Stimulated activated memory B cell treated with anti-CD40 and anti-IgM and Interleukin-4, amounts not matched to agents 10 μg/mL and 1 μg/mL and 100 μg/mL, for 72 hours (primary cell): ENCODE data around the gene PRR30.

Experiments
- ATAC-seq: fragments of 150-1000 bp; cut with Tn5 transposase; 2 replicates; pipeline ENCODE4 v1.10.0; 2021
- H3K27ac Mint-ChIP-seq: one replicate; pipeline ENCODE4 v1.8.0; 2022; ENCODE audit warnings: mild to moderate bottlenecking, mixed read lengths
- H3K27me3 Mint-ChIP-seq: one replicate; pipeline ENCODE4 v1.8.0; 2022; ENCODE audit warnings: mixed read lengths
- H3K36me3 Mint-ChIP-seq: one replicate; pipeline ENCODE4 v1.8.0; 2022; ENCODE audit warnings: mixed read lengths
- H3K4me1 Mint-ChIP-seq: one replicate; pipeline ENCODE4 v1.8.0; 2022; ENCODE audit warnings: mixed read lengths
- H3K4me3 Mint-ChIP-seq: one replicate; pipeline ENCODE4 v1.8.0; 2022; ENCODE audit warnings: mild to moderate bottlenecking, moderate library complexity, mixed read lengths
- H3K9me3 Mint-ChIP-seq: one replicate; pipeline ENCODE4 v1.8.0; 2022; ENCODE audit warnings: mixed read lengths

The PRR30 gene

DNA sequence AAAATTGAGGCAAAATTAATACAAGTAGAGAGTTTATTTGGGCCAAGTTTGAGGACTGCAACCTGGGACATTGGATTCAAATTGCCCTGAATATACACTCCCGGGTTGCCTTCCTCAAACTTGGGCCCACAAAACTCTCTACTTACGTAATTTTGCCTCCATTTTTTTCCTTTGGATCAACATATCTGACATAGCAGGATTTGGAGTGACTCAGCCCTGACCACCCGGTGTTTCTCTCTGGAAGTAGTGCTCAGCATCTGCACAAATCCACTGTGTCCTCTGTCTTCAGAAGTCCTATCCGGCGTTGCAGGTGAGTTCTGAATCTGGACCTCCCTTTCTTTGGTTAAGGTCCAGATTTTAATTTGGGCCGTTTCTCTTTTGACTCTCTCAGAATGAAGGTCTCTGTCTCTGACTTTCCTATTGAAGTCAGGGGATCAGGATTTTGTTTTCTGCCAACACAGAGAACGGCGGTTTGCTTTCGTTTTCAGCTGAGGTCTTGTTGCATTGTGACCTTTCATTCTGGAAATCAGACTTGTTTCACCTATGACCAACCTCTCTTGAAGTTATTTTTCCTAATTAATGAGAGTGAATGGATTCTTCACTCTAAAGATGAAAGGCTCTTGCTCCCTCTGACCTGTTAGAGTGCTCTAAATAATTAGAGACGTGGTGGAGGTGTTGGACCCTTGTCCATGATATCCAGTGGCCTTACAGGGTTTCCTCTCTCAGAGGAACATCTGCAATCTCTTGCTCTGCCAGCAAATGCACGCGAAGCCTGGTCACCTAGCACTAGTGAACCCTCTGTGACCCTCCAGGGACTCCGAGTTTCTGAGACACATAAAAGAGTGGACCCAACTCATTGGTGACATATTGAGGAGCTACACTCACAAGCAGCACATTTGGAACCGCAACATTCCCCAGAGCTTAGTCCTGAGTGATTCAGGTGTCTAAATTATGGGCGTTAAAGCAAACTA lies 23.2 kb upstream of the PRR30 start:
- no peaks in the 10 kb centered on the region for H3K9me3 Mint-ChIP-seq

DNA sequence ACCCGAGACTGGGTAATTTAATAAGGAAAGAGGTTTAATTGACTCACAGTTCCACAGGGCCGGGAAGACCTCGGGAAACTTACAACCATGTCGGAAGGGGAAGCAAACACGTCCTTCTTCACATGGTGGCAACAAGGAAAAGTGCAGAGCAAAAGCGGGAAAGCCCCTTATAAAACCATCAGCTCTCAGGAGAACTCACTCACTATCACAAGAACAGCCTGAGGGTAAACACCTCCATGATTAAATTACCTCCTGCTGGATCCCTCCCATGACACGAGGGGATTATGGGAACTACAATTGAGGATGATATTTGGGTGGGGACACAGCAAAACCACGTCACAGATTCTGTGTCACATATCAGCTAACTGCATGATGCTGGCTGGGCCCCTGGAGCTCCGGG lies 21.0 kb upstream of the PRR30 start:
- H3K36me3 Mint-ChIP-seq: no peaks in the 10 kb centered on the region
- H3K9me3 Mint-ChIP-seq: no peaks in the 10 kb centered on the region
- H3K4me1 Mint-ChIP-seq: peaks cover 11% of the 10 kb centered on the region
- H3K27me3 Mint-ChIP-seq: peaks cover 7% of the 10 kb centered on the region
- H3K4me3 Mint-ChIP-seq: no peak overlapping the region
- ATAC-seq: no peak
- H3K27ac Mint-ChIP-seq: no peak overlapping the region

More for the DNA sequence above, 23.2 kb upstream of the PRR30 start:
- H3K4me3 Mint-ChIP-seq: no peak overlapping the region
- peaks cover 16% of the 10 kb centered on the region for H3K4me1 Mint-ChIP-seq
- H3K36me3 Mint-ChIP-seq: no peaks in the 10 kb centered on the region
- no peak overlapping the region for H3K27ac Mint-ChIP-seq
- H3K27me3 Mint-ChIP-seq: no peaks in the 10 kb centered on the region
- no peak for ATAC-seq

DNA sequence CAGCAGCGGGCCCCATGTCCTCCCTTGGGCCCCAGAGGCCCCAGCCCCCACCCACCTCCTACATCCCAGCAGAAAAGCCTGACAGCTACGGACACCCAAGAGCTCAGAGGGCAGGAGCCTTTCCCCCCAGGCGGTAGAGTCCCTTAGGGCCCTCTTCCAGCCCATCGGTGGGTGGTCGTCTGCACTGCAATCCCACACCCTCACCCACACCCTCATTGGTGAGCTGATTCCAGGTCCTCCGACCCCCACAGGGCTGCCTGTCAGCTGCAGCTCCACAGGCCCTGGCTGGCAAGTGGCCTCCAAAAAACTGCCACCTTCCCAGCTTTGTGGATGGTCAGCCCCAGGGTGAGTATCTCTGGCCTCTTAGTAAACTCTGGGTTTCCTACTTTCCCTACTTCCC lies 20.1 kb upstream of the PRR30 start:
- H3K4me3 Mint-ChIP-seq: no peak overlapping the region
- no peaks in the 10 kb centered on the region for H3K36me3 Mint-ChIP-seq
- H3K27ac Mint-ChIP-seq: no peak overlapping the region
- peaks cover 16% of the 10 kb centered on the region for H3K27me3 Mint-ChIP-seq
- H3K4me1 Mint-ChIP-seq: peaks cover 2% of the 10 kb centered on the region
- no peak for ATAC-seq
- no peaks in the 10 kb centered on the region for H3K9me3 Mint-ChIP-seq

DNA sequence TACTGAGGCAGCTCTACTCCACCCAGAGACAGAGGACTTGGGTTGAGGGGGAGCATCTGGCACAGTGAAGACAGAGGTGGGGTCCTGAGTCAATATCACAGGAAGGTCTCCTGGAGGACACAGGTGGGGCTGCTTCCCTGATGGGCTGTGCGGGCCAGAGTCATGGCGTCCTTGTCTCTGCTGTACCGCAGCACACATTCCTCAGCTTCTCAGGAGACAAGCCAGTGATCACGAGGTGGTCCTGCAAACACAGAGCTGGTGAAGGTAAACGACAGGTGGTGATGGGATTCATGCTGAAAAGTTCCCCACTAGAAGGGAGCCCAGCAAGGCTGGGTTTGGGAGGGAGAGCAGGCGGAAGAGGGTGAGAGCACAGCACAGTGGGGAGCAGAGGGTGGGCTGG lies 19.3 kb upstream of the PRR30 start:
- no peaks in the 10 kb centered on the region for H3K9me3 Mint-ChIP-seq
- no peak overlapping the region for H3K27ac Mint-ChIP-seq
- H3K4me1 Mint-ChIP-seq: peaks cover 2% of the 10 kb centered on the region
- H3K27me3 Mint-ChIP-seq: peaks cover 24% of the 10 kb centered on the region
- no peak for ATAC-seq
- no peaks in the 10 kb centered on the region for H3K36me3 Mint-ChIP-seq
- H3K4me3 Mint-ChIP-seq: no peak overlapping the region

DNA sequence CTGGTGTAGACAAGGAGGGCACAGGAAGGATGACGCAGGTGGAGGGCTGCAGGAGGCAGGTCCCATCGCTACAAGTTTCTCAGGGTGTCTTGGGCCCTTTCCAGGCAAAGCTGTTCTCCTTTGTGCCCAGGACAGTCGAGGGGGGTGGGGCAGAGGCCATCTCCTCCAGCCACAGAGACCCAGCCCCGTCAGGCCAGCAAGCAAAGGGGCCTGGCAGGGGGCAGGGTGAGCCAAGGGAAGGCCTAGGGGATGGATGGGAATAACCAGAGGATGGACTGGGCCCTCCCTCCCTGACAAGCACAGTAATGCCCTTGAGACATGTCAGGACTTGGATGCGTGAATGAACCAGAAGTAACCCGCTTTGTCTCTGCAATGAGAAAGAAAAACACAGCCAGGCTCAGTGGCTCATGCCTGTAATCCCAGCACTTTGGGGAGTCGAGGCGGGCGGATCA lies 15.9 kb upstream of the PRR30 start:
- Mint-ChIP-seq H3K9me3 (no peaks in the 10 kb centered on the region), H3K4me3 (no peak overlapping the region), H3K36me3 (no peaks in the 10 kb centered on the region), H3K4me1 (peaks cover 6% of the 10 kb centered on the region), H3K27ac (no peak overlapping the region), H3K27me3 (peaks cover 29% of the 10 kb centered on the region)
- no peak for ATAC-seq

DNA sequence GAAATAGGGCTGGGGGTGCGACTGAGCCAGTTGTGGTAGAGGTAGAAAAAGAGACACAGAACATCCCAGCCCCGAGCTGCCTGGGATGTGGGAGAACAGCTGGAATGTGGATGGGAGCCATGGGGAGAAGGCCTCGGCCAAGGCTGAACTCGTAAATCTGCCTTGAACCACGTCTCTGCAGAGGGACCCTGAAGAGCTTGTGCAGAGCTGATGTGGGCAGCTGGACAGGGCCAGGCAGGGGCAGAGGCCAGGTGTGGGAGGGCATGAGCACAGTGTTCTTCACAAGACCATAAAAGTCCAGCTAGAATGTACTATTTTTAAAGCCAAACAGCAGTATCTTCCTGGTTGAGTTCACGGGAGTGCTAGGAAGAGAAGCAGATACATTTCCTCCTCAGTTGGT lies 15.3 kb upstream of the PRR30 start:
- H3K9me3 Mint-ChIP-seq: no peaks in the 10 kb centered on the region
- peaks cover 6% of the 10 kb centered on the region for H3K4me1 Mint-ChIP-seq
- peaks cover 29% of the 10 kb centered on the region for H3K27me3 Mint-ChIP-seq
- H3K27ac Mint-ChIP-seq: no peak overlapping the region
- H3K4me3 Mint-ChIP-seq: no peak overlapping the region
- ATAC-seq: no peak
- H3K36me3 Mint-ChIP-seq: no peaks in the 10 kb centered on the region

DNA sequence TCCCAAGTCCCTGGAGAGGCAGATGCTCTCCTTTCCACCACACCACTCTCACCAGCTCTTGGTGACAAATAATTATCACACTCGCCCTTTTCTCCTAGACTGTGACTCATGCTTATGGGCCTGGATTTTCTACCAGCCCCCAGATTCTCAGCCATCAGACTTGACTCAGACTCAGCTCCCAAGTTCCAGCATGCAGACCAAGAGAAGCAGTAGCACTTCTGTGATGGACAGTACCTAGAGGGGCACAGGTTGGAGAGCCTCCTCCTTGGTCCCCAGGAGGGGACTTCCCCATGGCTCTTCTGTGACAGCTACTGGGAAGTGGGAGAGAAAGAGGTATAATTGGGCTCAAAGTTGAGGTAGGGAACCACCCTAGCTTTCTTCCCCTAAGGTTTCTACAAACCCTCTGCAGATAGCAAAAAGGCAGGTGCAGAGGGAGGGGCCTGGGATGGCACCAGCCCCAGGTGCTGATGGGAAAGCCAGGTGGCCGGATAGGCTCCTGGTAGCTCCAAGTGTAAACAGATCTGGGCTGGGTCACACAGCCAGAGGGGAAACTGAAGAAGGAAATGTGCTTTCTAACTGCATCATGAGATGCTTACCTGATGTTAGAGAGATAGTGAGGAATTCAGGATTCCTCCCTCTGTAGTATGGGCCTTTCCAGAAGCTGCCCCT lies 13.7 kb upstream of the PRR30 start:
- Mint-ChIP-seq H3K4me1 (peaks cover 6% of the 10 kb centered on the region), H3K36me3 (no peaks in the 10 kb centered on the region), H3K27me3 (peaks cover 44% of the 10 kb centered on the region), H3K4me3 (no peak overlapping the region), H3K9me3 (no peaks in the 10 kb centered on the region), H3K27ac (no peak overlapping the region)
- ATAC-seq: peak; percentile 42

DNA sequence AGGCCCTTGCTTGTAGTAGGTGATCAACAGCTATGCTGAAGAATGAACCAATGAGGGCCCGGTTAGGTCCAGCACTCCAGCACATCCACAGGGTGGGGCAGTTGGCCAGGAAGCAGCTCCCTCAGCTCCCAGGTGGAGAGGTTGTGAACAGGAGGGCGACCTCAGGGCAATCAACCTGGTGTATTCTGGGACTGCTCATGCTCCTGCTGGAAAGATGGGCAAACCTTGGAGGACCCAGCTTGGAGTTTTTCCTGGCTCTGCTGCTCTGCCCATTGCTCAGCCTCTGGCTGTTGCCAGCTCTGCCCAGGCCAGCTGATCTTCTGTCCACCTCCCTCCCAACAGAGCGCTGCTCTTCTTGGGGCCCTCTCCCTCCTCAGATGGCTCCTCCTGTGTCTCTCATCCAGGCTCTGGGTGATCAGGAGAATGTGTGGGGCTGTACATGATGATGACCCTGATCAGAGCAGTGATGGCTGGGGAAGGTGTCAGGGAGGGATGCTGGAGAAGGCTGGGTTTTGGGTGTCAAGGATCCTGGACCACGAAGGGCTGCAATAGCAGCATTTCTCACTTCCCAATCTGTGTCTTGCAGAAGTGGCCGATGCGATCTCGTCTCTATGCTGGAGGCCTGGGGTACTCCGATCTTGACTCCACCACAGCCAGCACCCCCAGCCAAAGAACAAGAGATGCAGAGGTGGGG lies 13.0 kb upstream of the PRR30 start:
- H3K4me1 Mint-ChIP-seq: peaks cover 6% of the 10 kb centered on the region
- H3K4me3 Mint-ChIP-seq: no peak overlapping the region
- no peak overlapping the region for H3K27ac Mint-ChIP-seq
- no peak for ATAC-seq
- peaks cover 51% of the 10 kb centered on the region for H3K27me3 Mint-ChIP-seq
- no peaks in the 10 kb centered on the region for H3K36me3 Mint-ChIP-seq
- H3K9me3 Mint-ChIP-seq: no peaks in the 10 kb centered on the region

DNA sequence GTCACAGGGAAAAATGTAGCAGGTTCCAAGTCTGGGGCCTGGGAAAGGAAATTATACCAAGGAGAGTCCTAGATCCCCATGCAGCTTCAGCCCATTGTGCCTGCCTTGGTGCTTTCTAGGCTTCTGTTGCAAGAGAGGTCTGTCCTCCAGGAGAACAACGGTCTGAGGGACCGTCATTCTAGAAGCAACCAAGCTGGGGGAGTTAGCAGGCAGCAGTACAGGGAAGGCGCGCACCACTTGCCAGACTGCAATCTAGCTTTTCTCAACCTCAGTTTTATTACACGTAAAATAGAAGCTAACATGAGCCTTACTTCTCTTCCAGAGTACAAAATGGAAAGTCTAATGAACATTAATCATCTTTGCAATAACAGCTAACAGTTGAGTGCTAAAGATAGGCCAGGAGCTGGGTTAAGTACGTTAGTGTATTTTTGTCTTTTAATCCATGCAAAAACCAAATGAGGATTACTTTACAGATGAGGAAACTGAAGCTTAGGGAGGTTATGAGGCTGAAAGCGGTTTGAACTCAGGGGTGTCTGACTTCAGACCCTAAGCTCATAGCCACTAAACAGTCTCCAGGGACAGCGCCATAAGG lies 11.5 kb upstream of the PRR30 start:
- H3K27me3 Mint-ChIP-seq: peaks cover 63% of the 10 kb centered on the region
- no peak overlapping the region for H3K4me3 Mint-ChIP-seq
- no peaks in the 10 kb centered on the region for H3K9me3 Mint-ChIP-seq

DNA sequence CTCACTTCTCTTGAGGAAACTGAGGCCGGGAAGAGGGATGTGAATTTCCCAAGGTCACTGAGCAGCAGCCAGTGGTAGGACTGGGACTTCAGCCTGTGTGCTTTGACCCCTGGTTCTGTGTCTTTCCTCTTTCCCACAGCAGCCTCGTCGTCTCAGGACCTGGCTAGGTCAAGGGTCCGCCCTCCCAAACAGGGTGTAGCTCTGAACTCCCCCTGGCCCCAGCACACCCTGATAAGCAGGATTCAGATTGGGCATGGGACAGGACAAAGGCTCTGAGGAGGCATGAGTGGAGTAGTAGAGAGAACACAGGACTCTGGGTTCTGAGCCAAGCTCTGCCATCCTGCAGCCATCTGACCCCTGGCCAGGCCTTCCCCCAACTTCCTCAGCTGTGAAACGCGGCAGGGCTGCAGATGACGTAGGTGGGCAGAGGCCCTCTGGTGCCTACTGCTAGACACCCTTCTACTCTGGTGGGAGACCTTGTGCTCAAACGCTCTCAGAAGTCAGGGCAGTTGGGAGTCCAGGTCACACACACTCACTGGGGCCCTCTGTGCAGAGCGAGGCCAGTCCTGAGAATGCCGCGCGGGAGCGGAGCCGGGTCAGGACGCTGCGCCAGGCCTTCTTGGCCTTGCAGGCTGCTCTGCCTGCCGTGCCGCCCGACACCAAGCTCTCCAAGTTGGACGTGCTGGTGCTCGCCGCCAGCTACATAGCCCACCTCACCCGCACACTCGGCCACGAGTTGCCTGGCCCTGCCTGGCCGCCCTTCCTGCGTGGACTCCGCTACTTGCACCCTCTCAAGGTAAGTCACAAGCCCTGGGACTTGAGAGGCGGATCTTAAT lies 10.6 kb upstream of the PRR30 start:
- no peak overlapping the region for H3K4me3 Mint-ChIP-seq
- H3K9me3 Mint-ChIP-seq: no peaks in the 10 kb centered on the region
- H3K27me3 Mint-ChIP-seq: peaks cover 58% of the 10 kb centered on the region
- no peak for ATAC-seq
- peaks cover 6% of the 10 kb centered on the region for H3K4me1 Mint-ChIP-seq
- no peaks in the 10 kb centered on the region for H3K36me3 Mint-ChIP-seq
- H3K27ac Mint-ChIP-seq: no peak overlapping the region

More for the DNA sequence above, 11.5 kb upstream of the PRR30 start:
- Mint-ChIP-seq H3K27ac (no peak overlapping the region), H3K4me1 (peaks cover 6% of the 10 kb centered on the region), H3K36me3 (no peaks in the 10 kb centered on the region)
- ATAC-seq: no peak

DNA sequence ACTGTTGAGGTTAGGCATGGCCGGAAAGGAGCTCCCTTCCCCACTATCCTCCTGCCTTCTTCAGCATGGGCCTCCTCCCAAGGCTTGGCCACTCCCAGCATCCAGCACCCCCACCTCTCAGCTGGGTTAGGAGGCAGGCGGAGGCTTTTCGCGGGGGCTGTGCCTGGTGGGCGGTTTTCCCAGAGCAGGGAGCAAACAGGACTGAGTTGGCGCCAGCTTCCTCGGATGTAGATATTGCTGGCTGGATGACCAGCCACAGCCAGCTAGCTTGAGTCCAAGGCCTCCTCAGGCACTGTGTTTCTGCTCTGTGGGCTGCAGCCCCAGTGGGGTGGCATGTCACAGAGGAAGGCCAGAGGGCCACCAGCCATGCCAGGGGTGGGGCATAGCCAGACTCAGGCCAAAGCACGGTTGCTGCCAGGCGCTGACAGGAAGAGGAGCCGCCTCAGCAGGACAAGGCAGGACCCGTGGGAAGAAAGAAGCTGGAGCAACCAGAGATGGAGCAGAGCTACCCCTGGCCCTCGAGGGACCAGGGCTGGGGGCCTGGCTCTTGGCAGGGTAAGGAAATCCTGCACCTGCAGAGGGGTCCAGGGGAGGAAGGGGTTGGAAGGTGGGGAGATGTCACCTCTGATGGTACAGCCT lies 9.7 kb upstream of the PRR30 start, which contains the start of gene TCF23:
TSS of gene TCF23 (plus strand) at position 204 of the 639 bp plus-strand sequence. CDS start at position 334, 130 bp downstream.
- ATAC-seq: no peak
- no peaks in the 10 kb centered on the region for H3K36me3 Mint-ChIP-seq
- no peak within 1 kb of the TSS for H3K27ac Mint-ChIP-seq
- H3K4me3 Mint-ChIP-seq: no peak within 1 kb of the TSS
- peaks cover 6% of the 10 kb centered on the region for H3K4me1 Mint-ChIP-seq
- peaks cover 58% of the 10 kb centered on the region for H3K27me3 Mint-ChIP-seq
- no peaks in the 10 kb centered on the region for H3K9me3 Mint-ChIP-seq

DNA sequence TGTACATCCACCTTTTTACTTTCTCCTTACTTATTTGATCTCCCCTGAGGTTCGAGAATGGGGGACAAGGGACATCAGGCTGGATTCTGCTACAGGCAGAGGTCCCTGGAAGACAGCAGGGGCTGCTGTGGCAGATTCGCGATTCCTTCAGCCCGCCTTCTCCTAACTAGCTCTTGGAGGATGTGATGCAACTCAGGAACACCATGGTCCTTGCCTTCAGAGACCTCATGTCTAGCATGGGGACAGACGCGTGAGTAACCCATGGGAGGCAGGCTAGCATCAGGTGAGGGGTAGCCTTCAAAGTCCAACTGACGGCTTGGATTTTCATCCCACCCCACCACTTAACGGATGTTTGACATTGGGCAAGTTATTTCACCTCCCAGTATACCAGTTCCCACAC lies 8.7 kb upstream of the PRR30 start:
- Mint-ChIP-seq H3K9me3 (peaks cover 3% of the 10 kb centered on the region), H3K36me3 (no peaks in the 10 kb centered on the region), H3K27ac (no peak overlapping the region), H3K27me3 (peaks cover 57% of the 10 kb centered on the region), H3K4me3 (no peak overlapping the region), H3K4me1 (no peaks in the 10 kb centered on the region)
- no peak for ATAC-seq

DNA sequence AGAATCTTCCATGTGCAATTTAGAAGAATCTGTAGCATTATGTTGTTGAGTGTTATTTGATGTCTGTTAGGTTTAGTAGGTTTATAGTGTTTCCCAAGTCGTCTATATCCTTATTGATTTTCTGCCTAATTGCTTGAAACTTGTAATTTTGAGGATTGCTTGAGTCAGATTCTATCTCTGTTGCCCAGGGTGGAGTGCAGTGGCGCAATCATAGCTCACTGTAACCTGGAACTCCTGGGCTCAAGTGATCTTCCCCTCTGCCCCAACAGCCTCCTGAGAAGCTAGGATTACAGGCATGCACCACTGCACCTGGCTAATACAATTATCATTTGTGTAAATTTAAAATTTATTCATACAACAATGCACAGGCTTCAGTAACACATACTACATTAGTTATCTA lies 6.5 kb upstream of the PRR30 start:
- Mint-ChIP-seq H3K36me3 (no peaks in the 10 kb centered on the region), H3K27ac (no peak overlapping the region), H3K4me1 (no peaks in the 10 kb centered on the region), H3K9me3 (peaks cover 3% of the 10 kb centered on the region), H3K4me3 (no peak overlapping the region), H3K27me3 (peaks cover 60% of the 10 kb centered on the region)
- no peak for ATAC-seq

DNA sequence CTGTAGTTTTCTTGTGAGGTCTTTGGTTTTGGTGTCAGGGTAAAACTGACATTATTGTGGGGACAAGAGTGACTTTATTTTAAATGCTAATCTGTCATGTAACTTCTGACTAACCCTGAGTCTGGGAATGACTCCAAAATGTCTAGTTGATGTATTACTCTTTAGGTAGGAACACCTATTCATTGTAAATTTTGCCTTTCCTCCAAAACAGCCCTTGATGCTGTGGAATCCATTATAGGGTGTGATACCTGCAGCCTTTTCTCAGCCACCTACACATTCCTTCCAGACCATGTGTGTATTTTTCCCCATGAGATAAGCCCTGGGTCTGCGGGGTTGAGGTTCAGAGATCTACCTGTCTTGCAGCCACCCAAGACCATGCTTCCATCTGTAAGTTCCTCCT lies 4.1 kb upstream of the PRR30 start:
- ATAC-seq: no peak
- Mint-ChIP-seq H3K27me3 (peaks cover 48% of the 10 kb centered on the region), H3K36me3 (no peaks in the 10 kb centered on the region), H3K4me1 (no peaks in the 10 kb centered on the region), H3K4me3 (no peak overlapping the region), H3K9me3 (peaks cover 3% of the 10 kb centered on the region), H3K27ac (no peak overlapping the region)
